ENCODE data around the gene XK.

GRCh38 chrX:37638047-37638446 lies 47.5 kb upstream of the XK start:
- TF ChIP-seq CTCF (IDR thresholded peaks at IDR 0.05) (no peak), POLR2AphosphoS5 (IDR thresholded peaks at IDR 0.05) (no peak)

Data from gastroesophageal sphincter (tissue), 3 donors.